Body of pancreas (tissue), 4 donors: Measurements from ENCODE around the gene SPDYE18. TPM values are rescaled to one million over a fixed set of nuclear protein-coding genes. Genes with fewer than 3 reads are reported as not detected.
"Not testable (repeated sequence)": the region's sequence is repeated elsewhere in the genome, so short reads cannot be mapped to it uniquely, and the experiment has no call there.

Source experiments
- ATAC-seq: fragments of 150-250 bp; one replicate; pipeline ENCODE4 v1.9.1; 2016
- DNase-seq, 4 donors: peaks; one replicate each; pipeline ENCODE4 v3.0.0-alpha.2; 2019
- H3K27ac ChIP-seq, 4 donors: fragments of 200-600 bp; sonication (generic); 1 replicate in 3 of 4; 2 replicates in 1 of 4; pipeline versions ENCODE4 v1.5.1 to v1.6.1; 2016 to 2019; ENCODE audit warnings: mild to moderate bottlenecking in 1 of 4, mixed read lengths in 1 of 4, moderate library complexity in 1 of 4
- H3K27me3 ChIP-seq, 2 donors: fragments of 200-600 bp; sonication (generic); one replicate each; pipeline ENCODE4 v1.6.0; 2016; ENCODE audit warnings: mild to moderate bottlenecking in 1 of 2
- H3K36me3 ChIP-seq, 2 donors: fragments of 200-600 bp; sonication (generic); replicated peaks in 1 of 2; 2 replicates each; pipeline ENCODE4 v1.5.1; 2016; ENCODE audit warnings: low read depth in 2 of 2; ENCODE audit not compliant: insufficient read depth in 1 of 2
- H3K4me1 ChIP-seq: fragments of 200-600 bp; sonication (generic); one replicate; pipeline ENCODE4 v1.6.0; 2016
- H3K4me3 ChIP-seq, 2 donors: fragments of 200-600 bp; sonication (generic); 1 replicate in 1 of 2; 2 replicates in 1 of 2; pipeline ENCODE4 v1.5.1; 2016 to 2019
- H3K9me3 ChIP-seq, 3 donors: fragments of 200-600 bp; sonication (generic); 1 replicate in 2 of 3; 2 replicates in 1 of 3; pipeline ENCODE4 v1.5.1; 2016
- WGBS, 2 donors: methylation state at CpG; one replicate each; pipeline ENCODE4 v1.1.5; 2017; 5-methylcytosine and 5-hydroxymethylcytosine counted together
- intact Hi-C: fragments of 100-400 bp; cut with DNase I; formaldehyde crosslinking; loops from one replicate; pipeline ENCODE4 v1.15.1; 2023
- total RNA-seq, 2 donors: library from RNA; depleted of rRNA; stranded (reverse); fragments of >200 nt; gene quantifications; one replicate each; pipeline ENCODE4 v1.1.0, GENCODE V29; 2016

The SPDYE18 gene
- total RNA-seq = 1 to 10 TPM in 1 of 2 donors, not detected in 1; 6.6 TPM

GRCh38 chr7:77062557-77062956 lies at the start of gene SPDYE18:
Gene SPDYE18, minus strand, starts transcription at chr7:77062558. Its CDS starts 2,046 bp downstream, at chr7:77060512.
- ATAC-seq, H3K36me3 ChIP-seq, H3K27me3 ChIP-seq, H3K27ac ChIP-seq, H3K4me1 ChIP-seq, DNase-seq, H3K4me3 ChIP-seq, intact Hi-C loops, H3K9me3 ChIP-seq: not testable (repeated sequence)
- 95% methylated on average over 2 of the region's 4 CpGs; no CpG with 5 or more reads in 1 of the 2 donors for WGBS, 2 donors

GRCh38 chr7:77108362-77108761 lies 46.0 kb upstream of the SPDYE18 start:
- H3K4me1 ChIP-seq, H3K36me3 ChIP-seq, H3K9me3 ChIP-seq, H3K27ac ChIP-seq, intact Hi-C loops, ATAC-seq, H3K27me3 ChIP-seq, DNase-seq, H3K4me3 ChIP-seq: not testable (repeated sequence)
- WGBS, 2 donors = 83 to 86% methylated on average over 1 of the region's 1 CpG

GRCh38 chr7:77107659-77108058 lies 45.3 kb upstream of the SPDYE18 start:
- not testable (repeated sequence) for ATAC-seq, H3K27ac ChIP-seq

GRCh38 chr7:77105904-77106303 lies 43.5 kb upstream of the SPDYE18 start:
- H3K4me3 ChIP-seq, H3K9me3 ChIP-seq, DNase-seq, intact Hi-C loops, H3K27ac ChIP-seq, ATAC-seq, H3K27me3 ChIP-seq, H3K36me3 ChIP-seq, H3K4me1 ChIP-seq: not testable (repeated sequence)
- WGBS, 2 donors = 90 to 97% methylated on average over 3 of the region's 3 CpGs

More at GRCh38 chr7:77107659-77108058, 45.3 kb upstream of the SPDYE18 start:
- intact Hi-C loops, DNase-seq, H3K4me1 ChIP-seq, H3K4me3 ChIP-seq, H3K36me3 ChIP-seq, H3K27me3 ChIP-seq, H3K9me3 ChIP-seq: not testable (repeated sequence)
- WGBS, 2 donors = 14 to 33% methylated on average over 1 to 3 of the region's 3 CpGs

GRCh38 chr7:77102671-77103070 lies 40.3 kb upstream of the SPDYE18 start:
- intact Hi-C loops, ATAC-seq, DNase-seq: not testable (repeated sequence)

GRCh38 chr7:77101187-77101586 lies 38.8 kb upstream of the SPDYE18 start:
- ATAC-seq, intact Hi-C loops: not testable (repeated sequence)

More at GRCh38 chr7:77102671-77103070, 40.3 kb upstream of the SPDYE18 start:
- not testable (repeated sequence) for H3K4me3 ChIP-seq, H3K9me3 ChIP-seq, H3K4me1 ChIP-seq, H3K27me3 ChIP-seq, H3K27ac ChIP-seq, H3K36me3 ChIP-seq

GRCh38 chr7:77100501-77100900 lies 38.1 kb upstream of the SPDYE18 start:
- H3K36me3 ChIP-seq, ATAC-seq, H3K27ac ChIP-seq, DNase-seq, H3K27me3 ChIP-seq, H3K9me3 ChIP-seq, H3K4me1 ChIP-seq, intact Hi-C loops, H3K4me3 ChIP-seq: not testable (repeated sequence)
- WGBS, 2 donors = 100% methylated on average over 3 of the region's 3 CpGs

More at GRCh38 chr7:77101187-77101586, 38.8 kb upstream of the SPDYE18 start:
- not testable (repeated sequence) for H3K27me3 ChIP-seq, DNase-seq, H3K9me3 ChIP-seq, H3K4me3 ChIP-seq, H3K27ac ChIP-seq, H3K4me1 ChIP-seq, H3K36me3 ChIP-seq
- 93 to 100% methylated on average over 1 of the region's 1 CpG for WGBS, 2 donors

- intact Hi-C loops, H3K4me1 ChIP-seq, H3K27me3 ChIP-seq, ATAC-seq, H3K36me3 ChIP-seq, DNase-seq, H3K27ac ChIP-seq, H3K9me3 ChIP-seq, H3K4me3 ChIP-seq: not testable (repeated sequence)
- WGBS, 2 donors = 15 to 84% methylated on average over 2 of the region's 2 CpGs
These were observed 29.9 kb upstream of the SPDYE18 start for GRCh38 chr7:77092301-77092700.

- WGBS, 2 donors = 95 to 100% methylated on average over 1 of the region's 1 CpG
- H3K36me3 ChIP-seq, H3K27ac ChIP-seq, DNase-seq, H3K9me3 ChIP-seq, intact Hi-C loops, H3K4me1 ChIP-seq, ATAC-seq, H3K4me3 ChIP-seq, H3K27me3 ChIP-seq: not testable (repeated sequence)
These were observed 19.8 kb upstream of the SPDYE18 start for GRCh38 chr7:77082192-77082591.

- not testable (repeated sequence) for ATAC-seq, H3K36me3 ChIP-seq, DNase-seq
These were observed 17.9 kb upstream of the SPDYE18 start for GRCh38 chr7:77080236-77080635.

GRCh38 chr7:77079624-77080023 lies 17.3 kb upstream of the SPDYE18 start:
- H3K4me3 ChIP-seq, H3K9me3 ChIP-seq, H3K27me3 ChIP-seq, H3K27ac ChIP-seq, H3K4me1 ChIP-seq, H3K36me3 ChIP-seq, DNase-seq, ATAC-seq, intact Hi-C loops: not testable (repeated sequence)
- 87% methylated on average over 4 of the region's 5 CpGs; no CpG with 5 or more reads in 1 of the 2 donors for WGBS, 2 donors

More at GRCh38 chr7:77080236-77080635, 17.9 kb upstream of the SPDYE18 start:
- intact Hi-C loops, H3K4me3 ChIP-seq, H3K27ac ChIP-seq, H3K9me3 ChIP-seq, H3K27me3 ChIP-seq, H3K4me1 ChIP-seq: not testable (repeated sequence)
- 20 to 36% methylated on average over 1 to 2 of the region's 2 CpGs for WGBS, 2 donors

- intact Hi-C loops, H3K27ac ChIP-seq, H3K36me3 ChIP-seq: not testable (repeated sequence)
These were observed 16.8 kb upstream of the SPDYE18 start for GRCh38 chr7:77079112-77079511.

More at GRCh38 chr7:77079112-77079511, 16.8 kb upstream of the SPDYE18 start:
- not testable (repeated sequence) for H3K4me1 ChIP-seq, DNase-seq, H3K9me3 ChIP-seq, ATAC-seq, H3K4me3 ChIP-seq, H3K27me3 ChIP-seq
